ENCODE data around the gene LRRC8B. TPM values are rescaled to one million over a fixed set of nuclear protein-coding genes. Genes with fewer than 3 reads are reported as not detected.
A peak's percentile ranks its signal among the peaks of the same experiment; 100 is the strongest.

LRRC8B gene
- total RNA-seq, 3 donors from 2014 or later (not counting 1 experiment from before 2014, with no cell fraction given), result 1.7 to 2.9 (median 2.9) TPM

GRCh38 chr1:89553157-89553556 is 28.5 kb downstream of the LRRC8B start:
- intact Hi-C loops (cut with micrococcal nuclease), result no loop called here
- DNase-seq, result no peak
- H3K4me1 Mint-ChIP-seq, result peaks cover 0 to 8% of the 10 kb centered on the region in 2 donors

DNA sequence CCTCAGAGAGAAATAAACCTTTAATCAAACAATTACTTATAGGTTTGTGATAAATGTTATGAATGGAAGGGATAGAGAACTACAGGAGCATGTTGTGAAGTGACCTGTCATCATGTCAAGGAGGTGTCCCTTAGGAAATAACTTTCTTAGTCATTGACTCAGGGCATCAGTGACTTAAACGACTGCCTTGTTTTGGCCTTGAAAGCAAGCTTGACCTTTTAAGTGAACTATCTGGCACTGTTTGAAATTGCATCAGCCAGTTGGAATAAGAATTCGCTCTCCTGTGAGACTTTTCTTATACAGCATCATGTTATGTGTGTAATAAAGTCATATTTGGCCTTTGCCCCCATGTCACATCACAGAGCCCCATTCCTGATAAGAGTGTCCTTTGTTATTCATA is 30.9 kb downstream of the LRRC8B start:
- no peak overlapping the region for H3K27ac ChIP-seq (ENCODE audit: low read length)

More at GRCh38 chr1:89553157-89553556, 28.5 kb downstream of the LRRC8B start:
- Mint-ChIP-seq H3K27ac (peak overlapping the region in 1 of 2 donors; percentile 57), H3K27me3 (ENCODE audit: low read depth in 2 of 2) (no peaks in the 10 kb centered on the region), H3K36me3 (no peaks in the 10 kb centered on the region), H3K4me3 (no peak overlapping the region), H3K9me3 (no peaks in the 10 kb centered on the region)
- no peak overlapping the region for H3K4me3 ChIP-seq (ENCODE audit: low read length)
- TF ChIP-seq, protein P1, sequence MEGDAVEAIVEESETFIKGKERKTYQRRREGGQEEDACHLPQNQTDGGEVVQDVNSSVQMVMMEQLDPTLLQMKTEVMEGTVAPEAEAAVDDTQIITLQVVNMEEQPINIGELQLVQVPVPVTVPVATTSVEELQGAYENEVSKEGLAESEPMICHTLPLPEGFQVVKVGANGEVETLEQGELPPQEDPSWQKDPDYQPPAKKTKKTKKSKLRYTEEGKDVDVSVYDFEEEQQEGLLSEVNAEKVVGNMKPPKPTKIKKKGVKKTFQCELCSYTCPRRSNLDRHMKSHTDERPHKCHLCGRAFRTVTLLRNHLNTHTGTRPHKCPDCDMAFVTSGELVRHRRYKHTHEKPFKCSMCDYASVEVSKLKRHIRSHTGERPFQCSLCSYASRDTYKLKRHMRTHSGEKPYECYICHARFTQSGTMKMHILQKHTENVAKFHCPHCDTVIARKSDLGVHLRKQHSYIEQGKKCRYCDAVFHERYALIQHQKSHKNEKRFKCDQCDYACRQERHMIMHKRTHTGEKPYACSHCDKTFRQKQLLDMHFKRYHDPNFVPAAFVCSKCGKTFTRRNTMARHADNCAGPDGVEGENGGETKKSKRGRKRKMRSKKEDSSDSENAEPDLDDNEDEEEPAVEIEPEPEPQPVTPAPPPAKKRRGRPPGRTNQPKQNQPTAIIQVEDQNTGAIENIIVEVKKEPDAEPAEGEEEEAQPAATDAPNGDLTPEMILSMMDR (IDR thresholded peaks at IDR 0.05), result no peak
- no peak overlapping the region for H3K27ac ChIP-seq (ENCODE audit: low read length)
- no peaks in the 10 kb centered on the region for H3K36me3 ChIP-seq (ENCODE audit: control insufficient read depth, insufficient read depth, low read length)
- H3K27me3 ChIP-seq (ENCODE audit: control insufficient read depth, insufficient read depth, low read length), result no peaks in the 10 kb centered on the region
- H3K4me1 ChIP-seq (ENCODE audit: control insufficient read depth, insufficient read depth, low read length), result no peaks in the 10 kb centered on the region
- no peaks in the 10 kb centered on the region for H3K9me3 ChIP-seq (ENCODE audit: control insufficient read depth, insufficient read depth, low read length)
- ATAC-seq, result no peak
- no CpG with 5 or more reads among the region's 1 CpG for WGBS (ENCODE audit: insufficient coverage)

GRCh38 chr1:89556726-89557444 is 32.3 kb downstream of the LRRC8B start:
- Histone ChIP-seq H3K36me3 (ENCODE audit: control insufficient read depth, insufficient read depth, low read length) (no peaks in the 10 kb centered on the region), H3K9me3 (ENCODE audit: control insufficient read depth, insufficient read depth, low read length) (no peaks in the 10 kb centered on the region), H3K27me3 (ENCODE audit: control insufficient read depth, insufficient read depth, low read length) (no peaks in the 10 kb centered on the region), H3K4me1 (ENCODE audit: control insufficient read depth, insufficient read depth, low read length) (no peaks in the 10 kb centered on the region), H3K4me3 (ENCODE audit: low read length) (no peak overlapping the region), H3K27ac (ENCODE audit: low read length) (no peak overlapping the region)
- DNase-seq, result no peak
- peaks cover 0 to 8% of the 10 kb centered on the region in 2 donors for H3K4me1 Mint-ChIP-seq
- no peaks in the 10 kb centered on the region for H3K36me3 Mint-ChIP-seq
- no peak overlapping the region for H3K4me3 Mint-ChIP-seq
- 97% methylated on average over 3 of the region's 3 CpGs for WGBS (ENCODE audit: insufficient coverage)
- H3K27me3 Mint-ChIP-seq (ENCODE audit: low read depth in 2 of 2), result no peaks in the 10 kb centered on the region
- peaks cover 0 to 3% of the 10 kb centered on the region in 2 donors for H3K9me3 Mint-ChIP-seq
- no peak overlapping the region for H3K27ac Mint-ChIP-seq
- TF ChIP-seq, protein P1 (IDR thresholded peaks at IDR 0.05), result no peak
- ATAC-seq, result no peak
- intact Hi-C loops (cut with micrococcal nuclease), result no loop called here

More for the DNA sequence above, 30.9 kb downstream of the LRRC8B start:
- DNase-seq (no peak), ATAC-seq (no peak)
- Histone ChIP-seq H3K4me1 (ENCODE audit: control insufficient read depth, insufficient read depth, low read length) (no peaks in the 10 kb centered on the region), H3K36me3 (ENCODE audit: control insufficient read depth, insufficient read depth, low read length) (no peaks in the 10 kb centered on the region), H3K4me3 (ENCODE audit: low read length) (no peak overlapping the region), H3K27me3 (ENCODE audit: control insufficient read depth, insufficient read depth, low read length) (no peaks in the 10 kb centered on the region), H3K9me3 (ENCODE audit: control insufficient read depth, insufficient read depth, low read length) (no peaks in the 10 kb centered on the region)
- H3K27ac Mint-ChIP-seq, result no peak overlapping the region
- H3K27me3 Mint-ChIP-seq (ENCODE audit: low read depth in 2 of 2), result no peaks in the 10 kb centered on the region
- peaks cover 0 to 8% of the 10 kb centered on the region in 2 donors for H3K4me1 Mint-ChIP-seq
- TF ChIP-seq, protein P1 (IDR thresholded peaks at IDR 0.05), result no peak
- no peak overlapping the region for H3K4me3 Mint-ChIP-seq
- 92% methylated on average over 2 of the region's 2 CpGs for WGBS (ENCODE audit: insufficient coverage)
- H3K9me3 Mint-ChIP-seq, result peaks cover 0 to 3% of the 10 kb centered on the region in 2 donors
- H3K36me3 Mint-ChIP-seq, result no peaks in the 10 kb centered on the region
- intact Hi-C loops (cut with micrococcal nuclease), result no loop called here

GRCh38 chr1:89557445-89557825 is 32.8 kb downstream of the LRRC8B start:
- no peak for DNase-seq
- Mint-ChIP-seq H3K27me3 (ENCODE audit: low read depth in 2 of 2) (no peaks in the 10 kb centered on the region), H3K27ac (no peak overlapping the region), H3K4me3 (no peak overlapping the region), H3K4me1 (peaks cover 0 to 4% of the 10 kb centered on the region in 2 donors), H3K9me3 (peaks cover 0 to 3% of the 10 kb centered on the region in 2 donors), H3K36me3 (no peaks in the 10 kb centered on the region)
- WGBS (ENCODE audit: insufficient coverage), result no CpG with 5 or more reads among the region's 3 CpGs
- Histone ChIP-seq H3K4me1 (ENCODE audit: control insufficient read depth, insufficient read depth, low read length) (no peaks in the 10 kb centered on the region), H3K4me3 (ENCODE audit: low read length) (no peak overlapping the region), H3K27me3 (ENCODE audit: control insufficient read depth, insufficient read depth, low read length) (no peaks in the 10 kb centered on the region), H3K9me3 (ENCODE audit: control insufficient read depth, insufficient read depth, low read length) (no peaks in the 10 kb centered on the region), H3K27ac (ENCODE audit: low read length) (no peak overlapping the region), H3K36me3 (ENCODE audit: control insufficient read depth, insufficient read depth, low read length) (no peaks in the 10 kb centered on the region)
- intact Hi-C loops (cut with micrococcal nuclease), result no loop called here
- TF ChIP-seq, protein P1 (IDR thresholded peaks at IDR 0.05), result no peak
- ATAC-seq, result no peak

Measured in natural killer cell (primary cell).